IPS-18c (cell line): ENCODE results near the gene ZCCHC12.

ENCODE experiments used
- H3K4me3 ChIP-seq: 2 replicates; pipeline ENCODE4 v1.7.0; 2013; ENCODE audit warnings: low read depth, mild to moderate bottlenecking, low read length, moderate library complexity; ENCODE audit not compliant: insufficient read depth
- H3K9me3 ChIP-seq: one replicate; pipeline ENCODE4 v1.6.1; 2013; ENCODE audit warnings: mild to moderate bottlenecking, low read length, moderate library complexity; ENCODE audit not compliant: control insufficient read depth, insufficient read depth

ZCCHC12 gene

DNA sequence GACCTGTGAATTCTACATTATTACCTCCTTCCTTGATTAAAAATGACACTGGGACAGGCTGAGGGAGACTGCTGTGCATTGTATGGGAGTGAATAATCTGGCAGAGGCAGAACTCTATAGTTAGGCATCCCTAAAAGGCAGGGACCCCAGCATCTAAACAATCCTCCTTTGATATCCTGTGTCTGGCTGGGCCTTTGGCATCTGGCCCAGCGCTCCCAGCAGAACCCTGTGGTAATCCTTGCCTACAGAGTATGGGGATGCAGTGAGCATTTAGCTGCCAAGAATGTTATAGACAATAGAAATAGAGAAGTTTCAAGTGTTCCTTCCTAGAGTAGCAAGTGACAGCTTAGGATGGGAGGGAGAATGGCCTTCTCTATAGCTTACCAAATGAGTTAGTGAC is 38.5 kb downstream of the ZCCHC12 start:
- Histone ChIP-seq H3K9me3 (peaks cover 5% of the 10 kb centered on the region), H3K4me3 (no peak overlapping the region)

GRCh38 chrX:118862979-118863378 is 39.4 kb downstream of the ZCCHC12 start:
- Histone ChIP-seq H3K9me3 (peaks cover 5% of the 10 kb centered on the region), H3K4me3 (no peak overlapping the region)

GRCh38 chrX:118864063-118864635 is 40.5 kb downstream of the ZCCHC12 start:
- no peak overlapping the region for H3K4me3 ChIP-seq
- peaks cover 3% of the 10 kb centered on the region for H3K9me3 ChIP-seq

- H3K9me3 ChIP-seq, result peaks cover 3% of the 10 kb centered on the region
Observed at GRCh38 chrX:118865231-118865630, 41.6 kb downstream of the ZCCHC12 start.

GRCh38 chrX:118867251-118867650 is 43.6 kb downstream of the ZCCHC12 start:
- Histone ChIP-seq H3K9me3 (peaks cover 3% of the 10 kb centered on the region), H3K4me3 (no peak overlapping the region)

More at GRCh38 chrX:118865231-118865630, 41.6 kb downstream of the ZCCHC12 start:
- H3K4me3 ChIP-seq, result no peak overlapping the region

GRCh38 chrX:118872102-118872566 is 48.5 kb downstream of the ZCCHC12 start:
- Histone ChIP-seq H3K4me3 (no peak overlapping the region), H3K9me3 (peaks cover 10% of the 10 kb centered on the region)
